CD4-positive, alpha-beta T cell treated with Interleukin-15 for 4 hours (primary cell): ENCODE data around the gene ZNF441.
A peak's percentile ranks its signal among the peaks of the same experiment; 100 is the strongest.
"Not testable (repeated sequence)": the region's sequence is repeated elsewhere in the genome, so short reads cannot be mapped to it uniquely, and the experiment has no call there.

ENCODE experiments used
- DNase-seq: peaks from one replicate; pipeline ENCODE4 v3.0.0-alpha.2; 2020; ENCODE audit warnings: low spot score

The ZNF441 gene

DNA sequence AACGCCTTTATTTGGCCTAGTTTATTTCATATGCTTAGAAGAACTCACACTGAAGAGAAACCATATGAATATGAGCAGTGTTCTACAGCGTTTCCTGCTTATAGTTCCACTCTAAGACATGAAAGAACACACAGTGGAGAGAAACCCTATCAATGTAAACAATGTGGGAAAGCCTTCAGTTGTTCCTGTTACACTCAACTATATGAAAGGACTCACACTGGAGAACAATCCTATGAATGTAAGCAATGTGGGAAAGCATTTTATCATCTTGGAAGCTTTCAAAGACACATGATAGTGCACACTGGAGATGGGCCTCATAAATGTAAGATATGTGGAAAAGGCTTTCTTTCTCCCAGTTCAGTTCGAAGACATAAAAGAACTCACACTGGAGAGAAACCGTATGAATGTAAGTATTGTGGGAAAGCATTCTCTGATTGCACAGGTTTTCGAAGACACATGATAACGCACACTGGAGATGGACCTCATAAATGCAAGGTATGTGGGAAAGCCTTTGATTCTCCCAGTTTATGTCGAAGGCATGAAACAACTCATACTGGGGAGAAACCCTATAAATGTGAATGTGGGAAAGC lies 13.7 kb downstream of the ZNF441 start:
- no peak for DNase-seq

DNA sequence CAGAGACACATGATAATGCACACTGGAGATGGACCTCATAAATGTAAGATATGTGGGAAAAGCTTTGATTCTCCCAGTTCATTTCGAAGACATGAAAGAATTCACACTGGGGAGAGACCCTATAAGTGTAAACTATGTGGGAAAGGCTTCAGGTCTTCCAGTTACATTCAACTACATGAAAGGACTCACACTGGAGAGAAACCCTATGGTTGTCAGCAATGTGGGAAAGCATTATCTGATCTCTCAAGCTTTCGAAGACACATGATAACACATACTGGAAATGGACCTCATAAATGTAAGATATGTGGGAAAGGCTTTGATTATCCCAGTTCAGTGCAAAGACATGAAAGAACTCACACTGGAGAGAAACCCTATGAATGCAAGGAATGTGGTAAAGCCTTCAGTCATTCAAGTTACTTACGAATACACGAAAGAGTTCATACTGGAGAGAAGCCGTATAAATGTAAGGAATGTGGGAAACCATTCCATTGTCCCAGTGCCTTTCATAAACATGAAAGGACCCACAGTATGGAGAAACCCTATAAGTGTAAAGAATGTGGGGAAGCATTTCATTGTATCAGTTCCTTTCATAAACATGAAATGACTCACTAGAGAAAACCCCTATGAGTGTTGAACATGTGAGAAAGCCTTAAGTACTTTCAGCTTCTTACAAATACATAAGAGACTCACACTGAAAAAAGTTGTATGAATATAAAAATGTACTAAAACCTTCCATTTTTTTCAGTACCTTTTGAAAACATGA lies 14.7 kb downstream of the ZNF441 start:
- no peak for DNase-seq

DNA sequence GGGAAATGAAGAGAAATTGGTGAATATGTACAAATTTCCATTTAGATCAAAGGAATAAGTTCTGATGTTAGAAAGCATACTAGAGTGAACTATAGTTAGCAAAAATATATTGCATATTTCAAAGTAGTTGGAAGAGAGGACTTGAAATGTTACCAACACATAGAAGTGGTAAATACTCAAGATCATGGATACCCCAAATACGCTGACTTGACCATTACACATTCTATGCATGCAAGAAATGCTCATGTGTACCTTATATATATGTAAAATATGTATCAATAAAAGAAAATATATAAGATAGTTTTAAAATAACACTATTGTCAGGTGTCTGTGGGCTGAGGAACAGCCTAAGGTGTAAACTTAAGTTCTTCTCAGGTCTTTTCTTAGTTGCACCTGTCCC lies 17.0 kb downstream of the ZNF441 start:
- DNase-seq = no peak

DNA sequence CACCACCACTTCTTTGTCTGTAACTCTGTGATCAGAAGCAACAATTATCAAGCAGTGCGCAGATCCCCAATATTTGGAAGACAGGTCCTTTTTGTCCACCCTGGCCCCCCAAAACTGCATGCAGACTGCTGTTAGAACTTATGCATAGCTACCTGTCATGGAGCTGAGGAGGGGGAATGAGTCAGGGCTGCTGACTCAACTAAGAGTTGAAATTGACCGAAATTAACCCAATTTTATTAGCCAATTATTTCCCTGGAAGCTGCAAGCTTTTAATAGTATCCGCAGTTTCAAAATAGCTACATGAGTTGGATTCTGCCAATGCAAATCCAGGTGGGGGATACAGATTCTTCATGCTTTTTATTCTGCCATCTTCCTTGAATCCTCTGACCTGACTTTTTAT lies 17.6 kb downstream of the ZNF441 start:
- no peak for DNase-seq

DNA sequence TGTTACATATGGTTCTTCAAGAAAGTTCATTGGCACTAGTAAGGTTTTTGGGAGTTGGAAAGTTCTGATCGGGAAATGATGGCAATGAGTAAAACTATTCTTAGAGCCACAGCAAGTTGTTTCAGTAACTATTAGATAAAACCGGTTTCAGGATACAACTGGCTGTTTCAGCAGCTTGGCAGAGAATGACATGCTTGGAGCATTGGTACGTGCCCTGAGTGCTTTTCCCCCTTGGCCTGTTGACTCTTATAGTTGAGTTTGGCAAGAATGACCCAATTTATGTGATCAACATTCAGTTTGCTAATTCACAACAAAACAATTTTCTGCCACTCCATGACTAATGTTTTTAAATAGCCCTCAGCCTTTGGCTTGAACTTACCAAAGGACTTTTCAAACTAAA lies 20.7 kb downstream of the ZNF441 start:
- DNase-seq = no peak

DNA sequence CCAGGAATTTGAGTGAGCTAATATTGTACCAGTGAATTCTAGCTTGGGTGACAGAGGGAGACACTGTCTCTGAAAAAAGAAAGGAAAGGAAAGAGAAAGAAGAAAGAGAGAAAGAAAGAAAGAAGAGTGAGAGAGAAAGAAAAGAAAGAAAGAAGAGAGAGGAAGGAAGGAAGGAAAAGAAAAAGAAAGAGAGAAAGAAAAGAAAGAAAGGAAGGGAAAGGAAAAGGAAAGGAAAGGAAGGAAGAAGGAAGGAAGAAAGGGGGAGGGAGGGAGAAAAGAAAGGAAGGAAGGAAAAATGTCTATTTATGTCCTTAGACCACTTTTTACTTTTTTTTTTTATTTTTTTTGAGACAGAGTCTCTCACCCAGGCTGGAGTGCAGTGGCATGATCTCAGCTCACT lies 26.1 kb downstream of the ZNF441 start:
- no peak for DNase-seq

DNA sequence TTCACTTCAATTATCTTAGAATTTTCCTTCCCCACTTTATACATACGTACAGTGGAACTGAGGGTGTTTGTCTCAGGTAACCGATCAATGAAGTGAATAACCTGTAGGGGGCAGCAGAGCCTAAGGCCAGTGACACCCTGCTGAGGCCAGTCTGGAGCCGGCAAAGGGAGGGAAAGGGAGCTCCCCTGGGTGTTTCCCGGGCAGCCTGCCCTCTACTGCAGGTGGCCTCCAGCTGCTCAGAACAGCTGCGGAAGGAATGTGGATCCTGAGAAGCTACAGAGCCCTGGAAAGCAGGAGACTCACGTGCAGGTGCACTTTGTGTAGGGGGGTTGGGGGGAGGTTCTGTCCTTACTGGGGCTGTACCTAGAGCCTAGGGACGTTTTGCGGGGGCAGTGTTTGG lies 30.7 kb downstream of the ZNF441 start:
- DNase-seq = peak; percentile 86

DNA sequence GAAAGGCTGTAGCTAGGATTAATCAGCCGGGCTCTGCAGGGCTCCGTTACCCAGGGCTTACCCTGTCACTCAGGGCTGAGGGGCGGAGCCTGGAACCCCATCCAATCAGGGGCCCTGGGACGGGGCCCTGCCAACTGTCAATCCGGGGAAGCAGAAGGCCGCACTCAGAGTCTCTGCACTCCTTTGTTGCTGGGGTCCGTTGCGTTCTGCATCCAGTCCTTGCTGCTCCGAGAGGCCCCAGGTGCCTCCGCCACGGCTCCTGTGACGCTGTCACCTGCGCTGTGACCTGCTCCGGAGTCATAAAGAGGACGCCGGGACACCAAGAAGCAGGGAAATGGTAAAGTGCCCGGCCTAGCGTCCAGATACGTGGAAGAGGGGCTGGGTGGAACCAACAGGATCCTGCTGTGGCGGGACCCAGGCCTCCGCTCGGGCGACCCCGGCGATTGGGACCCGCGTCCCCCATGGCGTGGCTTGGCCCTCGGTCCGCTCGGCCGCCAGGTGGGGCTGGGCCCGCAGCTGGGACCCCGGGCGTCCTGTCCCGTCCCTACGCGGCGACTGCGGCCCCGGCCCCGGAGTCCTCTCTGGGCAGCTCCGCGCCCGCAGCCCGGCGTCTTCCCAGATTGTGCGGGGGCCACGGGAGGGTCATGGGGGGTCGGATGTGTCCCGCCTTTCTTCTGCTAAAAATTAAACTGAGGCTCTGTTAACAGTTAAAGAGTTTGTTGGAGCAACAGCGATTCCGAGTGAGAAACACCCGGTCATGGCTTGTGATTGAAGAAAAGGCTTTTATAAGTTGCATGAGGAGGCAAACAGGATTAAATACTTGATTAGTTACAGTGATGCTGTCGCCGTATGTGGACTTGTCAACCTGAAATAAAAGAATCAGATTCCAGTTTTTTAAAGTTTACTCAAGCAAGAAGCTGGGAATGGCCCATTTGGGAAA lies 31.9 kb downstream of the ZNF441 start, which contains the start of gene ZNF491:
ZNF491 (plus strand) TSS at position 133 of the 940 bp plus-strand sequence. CDS start 7,431 bp downstream, outside the sequence.
- DNase-seq = peak; percentile 81

DNA sequence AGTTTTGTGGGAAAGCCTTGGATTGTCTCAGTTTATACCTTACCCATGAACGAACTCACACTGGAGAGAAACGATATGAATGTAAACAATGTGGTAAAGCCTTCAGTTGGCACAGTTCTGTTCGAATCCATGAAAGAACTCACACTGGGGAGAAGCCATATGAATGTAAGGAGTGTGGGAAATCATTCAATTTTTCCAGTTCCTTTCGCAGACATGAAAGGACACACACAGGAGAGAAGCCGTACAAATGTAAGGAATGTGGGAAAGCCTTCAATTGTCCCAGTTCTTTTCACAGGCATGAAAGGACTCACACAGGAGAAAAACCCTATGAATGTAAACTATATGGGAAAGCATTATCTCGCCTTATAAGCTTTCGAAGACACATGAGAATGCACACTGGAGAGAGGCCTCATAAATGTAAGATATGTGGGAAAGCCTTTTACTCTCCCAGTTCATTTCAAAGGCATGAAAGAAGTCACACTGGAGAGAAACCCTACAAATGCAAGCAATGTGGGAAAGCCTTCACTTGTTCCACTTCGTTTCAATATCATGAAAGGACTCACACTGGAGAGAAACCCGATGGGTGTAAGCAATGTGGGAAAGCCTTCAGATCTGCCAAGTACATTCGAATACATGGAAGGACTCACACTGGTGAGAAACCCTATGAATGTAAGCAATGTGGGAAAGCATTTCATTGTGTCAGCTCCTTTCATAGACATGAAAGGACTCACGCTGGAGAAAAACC lies 39.7 kb downstream of the ZNF441 start:
- DNase-seq = no peak

DNA sequence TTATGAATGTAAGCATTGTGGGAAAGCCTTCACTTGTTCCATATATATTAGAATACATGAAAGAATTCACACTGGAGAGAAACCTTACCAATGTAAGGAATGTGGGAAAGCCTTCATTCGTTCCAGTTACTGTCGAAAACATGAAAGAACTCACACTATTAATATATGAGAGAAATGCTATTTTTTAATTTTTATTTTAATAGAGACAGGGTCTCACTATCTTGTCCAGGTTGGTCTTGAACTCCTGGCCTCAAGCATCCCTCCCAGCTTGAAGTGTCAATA lies 40.2 kb downstream of the ZNF441 start:
- DNase-seq = no peak

DNA sequence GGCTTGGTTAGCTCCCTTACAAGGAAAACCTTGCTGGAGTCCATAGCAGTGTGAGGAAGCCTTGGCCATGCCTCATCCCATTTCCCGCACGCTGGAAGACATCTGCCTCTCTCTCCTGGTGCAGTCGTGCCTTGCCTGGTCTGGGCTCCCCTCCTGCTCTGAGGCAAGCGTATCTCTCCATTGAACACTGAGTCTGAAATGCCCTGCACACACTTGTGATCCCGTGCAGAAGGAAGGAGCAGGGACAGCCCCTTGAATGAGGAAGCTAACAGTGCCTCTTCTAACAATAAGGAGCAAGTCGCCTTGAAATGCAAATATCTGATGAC lies 46.9 kb downstream of the ZNF441 start:
- no peak for DNase-seq

DNA sequence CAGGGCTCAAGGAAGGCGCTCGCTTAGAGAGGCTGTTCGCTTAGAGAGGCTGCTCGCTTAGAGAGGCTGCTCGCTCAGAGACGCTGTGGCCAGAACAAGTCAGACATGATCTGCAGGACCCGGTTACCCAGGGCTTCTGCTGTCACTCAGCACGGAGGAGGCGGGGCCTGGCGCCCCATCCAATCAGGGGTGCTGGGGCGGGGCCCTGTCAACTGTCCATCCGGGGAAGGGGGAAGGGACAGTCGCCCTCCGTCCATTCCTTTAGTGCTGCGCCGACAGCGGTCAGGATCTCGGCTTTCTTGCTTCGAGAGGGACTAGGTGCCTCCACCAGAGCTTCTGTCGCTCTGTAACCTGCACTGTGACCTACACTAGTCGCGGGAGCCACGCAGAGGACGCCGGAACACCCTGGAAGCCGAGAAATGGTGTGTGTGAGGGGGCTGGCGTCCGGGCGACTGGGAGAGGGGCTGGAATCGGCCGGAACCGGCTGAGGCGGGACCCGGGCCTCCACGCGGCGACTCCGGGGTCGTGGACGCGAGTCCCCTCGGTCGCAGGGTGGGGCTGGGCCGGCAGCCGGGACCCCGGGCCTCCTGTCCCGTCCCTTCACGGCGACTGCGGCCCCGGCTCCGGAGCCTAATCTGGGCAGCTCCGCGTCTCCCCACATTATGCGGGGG lies 47.4 kb downstream of the ZNF441 start, which contains the start of gene ZNF440:
ZNF440 (plus strand) TSS at position 245 of the 671 bp plus-strand sequence; CDS start at position 420, 175 bp downstream.
- DNase-seq = peak; percentile 82

DNA sequence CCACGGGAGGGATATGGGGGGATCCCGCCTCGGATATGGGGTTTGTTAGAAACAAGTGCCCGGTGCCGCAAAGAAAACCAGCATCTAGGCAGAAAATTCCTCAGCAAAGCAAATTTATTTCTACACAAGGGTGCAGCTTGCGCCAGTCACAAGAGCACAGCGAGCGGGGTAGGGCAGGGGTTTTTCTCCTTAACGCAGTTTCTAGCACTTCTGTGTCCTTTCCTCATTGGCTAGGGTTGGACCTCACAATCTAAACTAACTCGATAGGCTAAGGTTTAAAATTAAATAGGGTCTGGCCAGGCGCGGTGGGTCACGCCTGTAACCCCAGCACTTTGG lies 47.9 kb downstream of the ZNF441 start:
- no peak for DNase-seq

DNA sequence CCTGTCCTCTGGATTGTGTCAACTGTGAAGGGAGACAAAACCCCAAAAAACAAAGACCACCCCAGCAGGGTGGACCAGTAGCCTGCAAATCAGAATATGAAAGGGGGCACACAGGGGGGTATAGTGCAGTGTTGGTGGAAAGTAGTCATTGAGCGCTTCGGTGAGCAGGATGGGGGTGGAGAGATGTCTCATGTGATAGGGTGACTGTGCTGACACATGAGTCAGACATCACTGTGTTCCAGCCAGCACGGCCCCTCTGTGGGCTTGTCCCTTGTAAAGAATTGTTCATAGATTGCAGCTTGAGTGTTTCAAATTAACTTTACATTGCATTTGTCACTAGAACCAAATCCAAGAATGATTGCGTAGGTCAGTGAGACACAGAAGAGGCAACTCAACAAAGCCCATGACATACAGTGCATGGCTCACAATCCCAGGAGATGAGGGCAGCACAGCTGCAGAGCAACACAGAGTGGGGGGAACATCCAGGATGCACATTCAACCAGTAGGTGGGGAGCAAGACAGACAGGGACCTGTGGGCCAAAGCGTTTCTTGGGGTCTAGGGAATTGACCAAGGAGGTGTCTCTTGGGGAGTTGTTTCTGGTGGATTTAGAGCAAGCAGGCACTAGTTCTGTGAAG lies 54.8 kb downstream of the ZNF441 start:
- DNase-seq = no peak

DNA sequence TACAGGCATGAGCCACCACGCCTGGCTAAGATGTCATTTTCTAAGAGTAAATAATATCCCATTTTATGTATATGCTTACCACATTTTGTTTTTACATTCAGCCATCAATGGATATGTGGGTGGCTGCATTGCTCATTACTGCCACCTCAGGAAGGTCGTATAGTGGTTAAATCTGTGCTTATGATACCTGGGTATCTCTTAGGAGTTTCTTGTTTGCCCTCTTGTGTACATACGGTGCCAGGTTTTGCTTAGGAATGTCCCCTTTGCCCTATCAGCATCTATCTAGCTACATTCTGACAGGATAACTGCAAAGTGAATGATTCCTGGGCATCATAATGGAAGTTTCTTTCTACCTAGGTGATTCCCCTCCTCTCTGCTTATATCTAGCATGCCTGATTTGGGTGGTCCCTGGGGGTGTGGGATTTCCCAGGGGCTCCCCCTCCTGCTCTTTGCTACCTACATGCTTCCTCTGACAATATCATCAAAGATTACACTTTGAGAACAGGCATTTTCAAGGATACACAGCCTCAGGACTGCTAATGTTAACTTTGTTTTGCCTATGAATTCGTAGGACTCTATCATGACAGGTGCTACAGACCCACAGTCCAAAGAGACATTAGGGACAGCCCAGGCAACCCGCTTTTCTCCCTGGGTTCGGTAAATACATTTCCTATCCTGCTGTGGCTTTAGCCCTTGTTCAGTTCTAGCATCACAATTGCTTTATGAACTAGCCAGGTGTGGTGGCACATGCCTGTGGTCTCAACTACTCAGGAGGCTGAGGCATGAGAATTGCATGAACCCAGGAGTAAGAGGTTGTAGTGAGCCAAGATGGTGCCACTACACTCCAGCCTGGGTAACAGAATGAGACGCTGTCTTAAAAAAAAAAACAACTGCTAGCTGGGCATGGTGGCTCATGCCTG lies 62.4 kb downstream of the ZNF441 start:
- not testable (repeated sequence) for DNase-seq

DNA sequence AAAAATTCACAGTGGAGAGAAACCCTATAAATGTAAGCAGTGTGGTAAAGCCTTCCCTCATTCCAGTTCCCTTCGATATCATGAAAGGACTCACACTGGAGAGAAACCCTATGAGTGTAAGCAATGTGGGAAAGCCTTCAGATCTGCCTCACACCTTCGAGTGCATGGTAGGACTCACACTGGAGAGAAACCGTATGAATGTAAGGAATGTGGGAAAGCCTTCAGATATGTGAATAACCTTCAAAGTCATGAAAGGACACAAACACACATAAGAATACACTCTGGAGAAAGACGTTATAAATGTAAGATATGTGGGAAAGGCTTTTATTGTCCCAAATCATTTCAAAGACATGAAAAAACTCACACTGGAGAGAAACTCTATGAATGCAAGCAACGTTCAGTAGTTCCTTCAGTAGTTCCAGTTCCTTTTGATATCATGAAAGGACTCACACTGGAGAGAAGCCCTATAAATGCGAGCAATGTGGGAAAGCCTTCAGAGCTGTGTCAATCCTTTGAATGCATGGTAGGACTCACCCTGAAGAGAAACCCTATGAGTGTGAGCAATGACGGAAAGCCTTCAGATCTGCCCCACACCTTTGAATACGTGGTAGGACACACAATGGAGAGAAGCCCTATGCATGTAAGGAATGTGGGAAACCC lies 65.6 kb downstream of the ZNF441 start:
- no peak for DNase-seq

DNA sequence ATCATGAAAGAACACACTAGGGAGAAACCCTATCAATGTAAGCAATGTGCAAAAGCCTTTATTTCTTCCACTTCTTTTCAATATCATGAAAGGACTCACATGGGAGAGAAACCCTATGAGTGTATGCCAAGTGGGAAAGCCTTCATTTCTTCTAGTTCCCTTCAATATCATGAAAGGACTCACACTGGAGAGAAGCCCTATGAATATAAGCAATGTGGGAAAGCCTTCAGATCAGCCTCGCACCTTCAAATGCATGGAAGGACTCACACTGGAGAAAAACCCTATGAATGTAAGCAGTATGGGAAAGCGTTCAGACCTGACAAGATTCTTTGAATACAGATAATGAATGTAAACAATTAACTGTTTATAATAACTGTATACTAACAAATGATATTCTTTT lies 66.7 kb downstream of the ZNF441 start:
- DNase-seq = no peak
